Measurements from ENCODE around the gene ARID3A.
A peak's percentile ranks its signal among the peaks of the same experiment; 100 is the strongest.

The ARID3A gene

DNA sequence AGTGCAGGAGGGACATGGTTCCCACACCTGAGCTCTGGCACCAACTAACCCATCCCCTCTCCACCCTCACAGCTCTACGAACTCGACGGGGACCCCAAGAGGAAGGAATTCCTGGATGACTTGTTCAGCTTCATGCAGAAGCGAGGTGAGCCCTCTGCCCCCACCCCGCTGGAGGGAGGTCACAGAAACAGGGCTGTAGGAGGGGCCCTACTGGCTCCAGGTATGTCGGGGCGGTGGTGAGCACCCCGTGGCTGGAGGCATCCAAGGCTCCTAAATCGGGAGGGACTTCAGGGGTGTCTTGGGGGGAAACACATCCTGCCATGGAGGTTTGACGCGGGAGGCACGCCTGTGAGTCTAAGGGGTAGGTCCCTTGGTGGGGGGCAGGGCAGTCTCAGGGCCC lies 34.2 kb downstream of the ARID3A start:
- Mint-ChIP-seq H3K4me3 (no peak overlapping the region), H3K9me3 (no peaks in the 10 kb centered on the region), H3K4me1 (ENCODE audit: low read depth) (peaks cover 7% of the 10 kb centered on the region), H3K36me3 (ENCODE audit: low read depth) (peaks cover 13% of the 10 kb centered on the region), H3K27ac (no peak overlapping the region), H3K27me3 (ENCODE audit: low read depth) (no peaks in the 10 kb centered on the region)
- DNase-seq (ENCODE audit: low spot score): no peak

DNA sequence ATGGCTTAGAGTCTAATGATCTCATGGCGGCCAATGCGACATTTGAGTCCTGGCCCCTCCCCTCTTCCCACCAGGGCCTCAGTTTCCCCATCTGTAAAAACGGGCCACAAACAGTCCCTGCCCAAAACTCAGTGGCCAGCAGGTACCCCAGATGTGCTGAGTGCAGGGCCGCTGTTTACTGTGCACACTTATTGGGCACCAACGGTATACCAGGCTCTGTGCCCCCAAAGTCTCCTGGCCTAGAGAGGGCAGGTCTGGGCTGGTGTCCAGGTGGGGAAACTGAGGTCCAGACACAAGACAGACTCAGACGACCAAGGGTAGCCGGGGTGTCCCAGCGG lies 34.7 kb downstream of the ARID3A start:
- Mint-ChIP-seq H3K4me3 (no peak overlapping the region), H3K27me3 (ENCODE audit: low read depth) (no peaks in the 10 kb centered on the region), H3K36me3 (ENCODE audit: low read depth) (peaks cover 17% of the 10 kb centered on the region), H3K9me3 (no peaks in the 10 kb centered on the region), H3K27ac (peak overlapping the region; percentile 26), H3K4me1 (ENCODE audit: low read depth) (peaks cover 9% of the 10 kb centered on the region)
- no peak for DNase-seq (ENCODE audit: low spot score)

DNA sequence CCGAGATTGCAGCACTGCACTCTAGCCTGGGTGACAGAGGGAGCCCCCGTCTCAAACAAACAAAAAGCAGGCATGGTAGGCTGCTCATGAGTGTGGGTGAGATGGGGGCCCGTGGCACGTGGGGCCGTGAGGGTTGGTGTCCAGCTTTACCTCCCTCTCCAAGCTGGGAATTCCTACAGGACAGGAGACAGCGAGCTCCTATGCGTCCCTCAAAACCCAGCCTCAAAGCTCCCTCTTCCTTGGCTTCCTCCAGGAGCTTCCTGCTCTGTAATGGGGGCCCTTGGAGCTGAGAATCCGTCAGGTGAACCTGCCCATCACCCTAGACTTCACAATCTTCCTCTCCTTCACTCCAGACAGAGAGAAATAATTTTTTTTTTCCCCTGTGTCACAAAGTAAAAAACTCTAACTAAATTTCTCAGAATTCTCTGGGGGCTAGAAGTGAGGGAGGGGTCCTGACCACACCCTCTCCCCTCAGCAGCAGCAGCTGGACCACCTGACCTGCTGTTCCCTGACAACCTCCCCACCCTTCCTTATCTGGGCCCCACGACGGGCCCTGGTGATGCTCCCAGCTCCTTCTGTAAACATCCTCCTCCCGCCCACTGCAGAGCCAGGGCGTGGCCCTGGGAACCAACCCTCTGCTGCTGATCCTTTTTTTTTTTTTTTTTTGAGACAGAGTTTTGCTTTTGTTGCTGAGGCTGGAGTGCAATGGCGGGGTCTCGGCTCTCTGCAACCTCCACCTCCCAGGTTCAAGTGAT lies 36.2 kb downstream of the ARID3A start:
- no peak for DNase-seq (ENCODE audit: low spot score)
- Mint-ChIP-seq H3K9me3 (no peaks in the 10 kb centered on the region), H3K4me3 (peak overlapping the region; percentile 54), H3K27ac (peak overlapping the region; percentile 77), H3K36me3 (ENCODE audit: low read depth) (peaks cover 21% of the 10 kb centered on the region), H3K27me3 (ENCODE audit: low read depth) (no peaks in the 10 kb centered on the region), H3K4me1 (ENCODE audit: low read depth) (peaks cover 9% of the 10 kb centered on the region)

DNA sequence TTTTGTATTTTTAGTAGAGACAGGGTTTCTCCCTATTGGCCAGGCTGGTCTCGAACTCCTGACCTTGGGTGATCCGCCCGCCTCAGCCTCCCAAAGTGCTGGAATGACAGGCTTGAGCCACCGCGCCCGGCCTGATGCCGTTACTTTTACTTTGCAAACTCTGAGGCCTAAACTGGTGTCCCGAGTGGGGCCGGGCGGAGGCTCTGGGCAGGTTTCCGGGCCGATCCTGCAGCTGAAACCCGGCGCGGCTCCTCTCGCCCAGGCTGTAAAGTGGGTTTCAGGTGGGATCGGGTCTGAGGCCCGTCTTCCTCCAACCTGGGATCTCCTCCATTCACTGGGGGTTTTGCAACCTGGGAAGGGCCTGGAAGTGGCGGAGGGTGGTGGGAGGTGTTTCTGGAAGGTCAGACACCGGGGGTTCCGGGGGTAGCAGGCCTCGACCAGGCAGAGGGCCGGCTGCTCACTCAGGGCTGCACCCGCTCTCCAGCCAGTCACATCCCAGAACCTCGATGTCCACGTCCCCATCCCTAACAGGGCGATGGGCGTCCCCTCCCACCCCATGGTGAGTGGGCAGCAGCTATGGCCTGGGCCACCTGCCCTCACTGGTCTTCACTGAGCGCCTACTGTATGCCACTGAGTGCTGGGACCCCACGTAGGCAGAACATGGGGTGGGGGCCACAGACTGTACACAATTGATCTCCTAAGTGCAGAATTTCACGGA lies 37.0 kb downstream of the ARID3A start:
- no peaks in the 10 kb centered on the region for H3K27me3 Mint-ChIP-seq (ENCODE audit: low read depth)
- H3K27ac Mint-ChIP-seq: no peak overlapping the region
- H3K4me1 Mint-ChIP-seq (ENCODE audit: low read depth): peaks cover 9% of the 10 kb centered on the region
- no peak for DNase-seq (ENCODE audit: low spot score)
- H3K9me3 Mint-ChIP-seq: no peaks in the 10 kb centered on the region
- H3K4me3 Mint-ChIP-seq: no peak overlapping the region
- peaks cover 24% of the 10 kb centered on the region for H3K36me3 Mint-ChIP-seq (ENCODE audit: low read depth)

DNA sequence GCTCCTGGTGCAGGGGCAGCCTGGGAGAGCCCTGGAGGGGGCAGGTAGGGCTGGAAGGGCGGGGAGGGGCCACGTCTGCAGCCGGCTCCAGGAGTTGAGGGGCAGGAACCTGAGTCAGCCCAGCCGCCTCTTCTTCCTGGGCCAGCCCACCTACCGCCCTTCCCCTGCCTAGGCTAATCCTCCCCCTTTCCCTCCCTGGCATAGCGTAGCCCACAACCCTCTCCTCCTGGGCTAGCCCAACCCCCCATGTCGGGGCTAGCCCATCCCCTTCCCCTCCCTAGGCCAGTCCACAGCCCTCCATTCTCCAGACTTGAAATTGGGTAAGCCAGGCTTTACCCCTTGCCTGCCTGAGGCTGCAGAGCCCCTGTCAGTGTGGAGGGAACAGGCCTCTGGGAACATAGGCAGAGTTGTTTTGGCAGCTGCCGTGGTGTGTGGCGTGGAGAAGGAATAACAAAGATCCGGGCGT lies 37.7 kb downstream of the ARID3A start:
- Mint-ChIP-seq H3K4me3 (no peak overlapping the region), H3K27me3 (ENCODE audit: low read depth) (no peaks in the 10 kb centered on the region), H3K9me3 (no peaks in the 10 kb centered on the region), H3K27ac (no peak overlapping the region), H3K4me1 (ENCODE audit: low read depth) (peaks cover 9% of the 10 kb centered on the region), H3K36me3 (ENCODE audit: low read depth) (peaks cover 28% of the 10 kb centered on the region)
- DNase-seq (ENCODE audit: low spot score): no peak

DNA sequence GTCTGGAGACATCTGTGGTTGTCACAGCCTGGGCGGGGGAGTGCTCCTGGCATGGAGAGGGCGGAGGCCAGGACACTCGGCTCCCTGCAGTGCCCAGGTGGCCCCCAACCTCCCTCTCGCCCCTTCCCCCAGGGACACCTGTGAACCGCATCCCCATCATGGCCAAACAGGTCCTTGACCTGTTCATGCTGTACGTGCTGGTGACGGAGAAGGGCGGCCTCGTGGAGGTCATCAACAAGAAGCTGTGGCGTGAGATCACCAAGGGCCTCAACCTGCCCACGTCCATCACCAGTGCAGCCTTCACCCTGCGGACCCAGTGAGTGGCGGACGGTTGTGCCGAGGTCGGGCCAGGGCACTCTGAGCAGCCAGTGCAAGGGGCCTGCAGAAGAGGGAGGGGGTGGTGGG lies 38.3 kb downstream of the ARID3A start:
- no peak for DNase-seq (ENCODE audit: low spot score)
- Mint-ChIP-seq H3K27ac (no peak overlapping the region), H3K36me3 (ENCODE audit: low read depth) (peaks cover 33% of the 10 kb centered on the region), H3K4me1 (ENCODE audit: low read depth) (peaks cover 7% of the 10 kb centered on the region), H3K4me3 (no peak overlapping the region), H3K9me3 (no peaks in the 10 kb centered on the region), H3K27me3 (ENCODE audit: low read depth) (no peaks in the 10 kb centered on the region)

DNA sequence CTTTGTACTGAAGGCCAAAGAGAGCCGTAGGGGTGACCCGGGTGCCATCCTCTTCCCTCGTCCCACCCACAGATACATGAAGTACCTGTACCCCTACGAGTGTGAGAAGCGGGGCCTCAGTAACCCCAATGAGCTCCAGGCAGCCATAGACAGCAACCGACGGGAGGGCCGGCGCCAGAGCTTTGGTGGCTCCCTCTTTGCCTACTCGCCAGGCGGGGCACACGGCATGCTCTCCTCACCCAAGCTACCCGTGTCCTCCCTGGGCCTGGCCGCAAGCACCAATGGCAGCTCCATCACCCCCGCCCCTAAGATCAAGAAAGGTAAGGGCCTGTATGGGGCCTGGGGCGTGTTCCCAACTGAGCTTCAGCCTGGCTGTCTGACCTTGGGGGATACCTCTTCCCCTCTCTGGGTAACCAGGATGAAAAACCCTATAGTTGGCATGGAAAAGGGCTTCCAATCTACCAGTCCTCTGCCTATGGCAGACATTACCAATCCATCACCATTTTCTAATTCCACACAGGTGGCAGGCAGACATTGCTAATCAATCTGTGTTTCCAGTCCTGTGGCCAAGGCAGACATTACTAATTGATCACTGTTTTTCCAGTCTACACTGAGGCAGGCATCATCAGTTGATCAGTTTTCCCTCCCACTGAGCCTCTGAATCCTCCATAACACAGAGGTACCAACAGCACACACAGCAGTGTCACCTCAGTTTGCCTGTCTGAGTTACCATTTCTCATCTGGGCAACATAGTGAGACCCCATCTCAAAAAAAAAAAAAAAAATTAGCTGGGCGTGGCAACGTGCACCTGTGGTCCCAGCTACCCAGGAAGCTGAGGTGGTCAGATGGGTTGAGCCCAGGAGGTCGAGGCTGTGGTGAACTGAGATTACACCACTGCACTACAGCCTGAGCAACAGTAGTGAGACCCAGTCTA lies 39.2 kb downstream of the ARID3A start:
- Mint-ChIP-seq H3K4me3 (no peak overlapping the region), H3K27me3 (ENCODE audit: low read depth) (no peaks in the 10 kb centered on the region), H3K9me3 (no peaks in the 10 kb centered on the region), H3K27ac (no peak overlapping the region), H3K4me1 (ENCODE audit: low read depth) (peaks cover 7% of the 10 kb centered on the region), H3K36me3 (ENCODE audit: low read depth) (peaks cover 36% of the 10 kb centered on the region)
- no peak for DNase-seq (ENCODE audit: low spot score)

DNA sequence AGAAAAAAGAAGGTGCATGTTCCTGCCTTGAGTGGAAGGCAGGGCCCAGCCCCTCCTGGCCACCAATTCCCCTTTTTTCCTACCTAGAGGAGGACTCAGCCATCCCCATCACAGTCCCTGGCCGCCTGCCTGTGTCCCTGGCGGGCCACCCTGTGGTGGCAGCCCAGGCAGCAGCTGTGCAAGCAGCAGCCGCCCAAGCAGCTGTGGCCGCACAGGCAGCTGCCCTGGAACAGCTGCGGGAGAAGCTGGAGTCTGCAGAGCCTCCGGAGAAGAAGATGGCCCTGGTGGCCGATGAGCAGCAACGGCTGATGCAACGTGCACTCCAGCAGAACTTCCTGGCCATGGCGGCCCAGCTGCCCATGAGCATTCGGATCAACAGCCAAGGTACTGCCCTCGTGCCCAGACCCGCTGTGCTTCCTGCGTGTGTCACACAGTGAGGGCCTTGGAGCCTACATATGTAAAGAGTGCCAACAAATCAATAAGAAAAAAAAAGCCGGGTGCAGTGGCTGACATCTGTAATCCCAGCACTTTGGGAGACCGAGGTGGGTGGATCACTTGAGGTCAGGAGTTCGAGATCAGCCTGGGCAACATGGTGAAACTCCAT lies 40.8 kb downstream of the ARID3A start:
- DNase-seq (ENCODE audit: low spot score): no peak
- no peak overlapping the region for H3K4me3 Mint-ChIP-seq
- no peaks in the 10 kb centered on the region for H3K27me3 Mint-ChIP-seq (ENCODE audit: low read depth)
- peaks cover 7% of the 10 kb centered on the region for H3K4me1 Mint-ChIP-seq (ENCODE audit: low read depth)
- H3K36me3 Mint-ChIP-seq (ENCODE audit: low read depth): peaks cover 49% of the 10 kb centered on the region
- H3K9me3 Mint-ChIP-seq: peaks cover 5% of the 10 kb centered on the region
- no peak overlapping the region for H3K27ac Mint-ChIP-seq

DNA sequence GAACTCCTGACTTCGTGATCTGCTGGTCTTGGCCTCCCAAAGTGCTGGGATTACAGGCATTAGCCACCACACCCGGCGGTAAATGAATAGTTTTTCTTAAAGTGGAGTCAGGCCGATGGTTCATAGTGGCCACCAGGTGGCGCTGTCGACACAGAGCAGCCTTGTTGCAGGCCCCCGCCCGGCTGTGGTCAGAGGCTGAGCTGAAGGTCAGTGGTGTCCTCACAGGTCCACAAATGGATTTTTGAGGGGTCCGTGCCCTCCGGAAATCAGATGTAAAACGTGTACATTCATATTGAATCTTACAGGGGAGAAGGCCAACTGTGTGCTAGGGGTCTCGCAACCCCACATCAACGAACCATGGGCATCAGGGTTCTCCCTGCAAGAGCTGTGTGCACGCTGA lies 44.9 kb downstream of the ARID3A start:
- peaks cover 5% of the 10 kb centered on the region for H3K9me3 Mint-ChIP-seq
- peaks cover 40% of the 10 kb centered on the region for H3K36me3 Mint-ChIP-seq (ENCODE audit: low read depth)
- no peak for DNase-seq (ENCODE audit: low spot score)
- H3K4me1 Mint-ChIP-seq (ENCODE audit: low read depth): no peaks in the 10 kb centered on the region
- H3K27ac Mint-ChIP-seq: no peak overlapping the region
- no peak overlapping the region for H3K4me3 Mint-ChIP-seq
- H3K27me3 Mint-ChIP-seq (ENCODE audit: low read depth): no peaks in the 10 kb centered on the region

DNA sequence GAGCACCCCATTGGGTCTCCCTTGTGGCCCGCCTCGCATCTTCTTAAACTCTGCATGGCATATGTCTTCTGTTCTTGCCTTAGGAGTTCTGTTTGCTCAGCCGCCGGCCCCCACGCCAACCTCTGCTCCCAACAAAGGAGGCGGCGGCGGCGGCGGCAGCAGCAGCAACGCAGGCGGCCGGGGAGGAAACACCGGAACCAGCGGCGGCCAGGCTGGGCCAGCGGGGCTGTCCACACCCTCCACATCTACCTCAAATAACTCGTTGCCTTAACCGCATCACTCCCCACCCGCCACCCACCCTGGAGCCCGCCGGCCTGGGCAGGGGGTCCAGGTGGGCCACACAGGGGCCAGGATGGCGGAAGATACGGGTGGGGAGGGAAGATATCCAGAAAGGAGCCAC lies 46.0 kb downstream of the ARID3A start:
- no peak overlapping the region for H3K27ac Mint-ChIP-seq
- no peaks in the 10 kb centered on the region for H3K4me1 Mint-ChIP-seq (ENCODE audit: low read depth)
- H3K36me3 Mint-ChIP-seq (ENCODE audit: low read depth): peaks cover 36% of the 10 kb centered on the region
- no peaks in the 10 kb centered on the region for H3K27me3 Mint-ChIP-seq (ENCODE audit: low read depth)
- no peak overlapping the region for H3K4me3 Mint-ChIP-seq
- peaks cover 5% of the 10 kb centered on the region for H3K9me3 Mint-ChIP-seq
- DNase-seq (ENCODE audit: low spot score): no peak

DNA sequence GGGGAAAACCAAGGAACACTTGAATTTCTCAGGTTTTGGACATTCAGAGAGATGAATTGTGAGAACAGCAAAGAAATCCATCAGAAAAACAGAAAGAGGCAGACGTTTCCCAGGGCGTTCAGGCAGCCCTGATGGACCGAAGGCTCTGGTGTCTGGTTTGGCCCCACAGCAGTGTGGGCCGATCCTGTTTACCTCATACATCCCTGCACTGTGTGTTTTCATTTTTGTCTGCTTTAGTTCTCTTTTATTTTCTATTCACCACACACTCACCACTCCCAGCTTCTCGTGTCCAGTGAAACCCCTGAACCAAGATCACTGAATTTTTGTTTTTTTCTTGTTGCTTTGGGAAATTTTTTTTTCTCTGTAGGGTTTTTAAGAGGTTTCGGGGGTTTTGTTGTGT lies 46.4 kb downstream of the ARID3A start:
- H3K27me3 Mint-ChIP-seq (ENCODE audit: low read depth): no peaks in the 10 kb centered on the region
- H3K27ac Mint-ChIP-seq: no peak overlapping the region
- H3K4me3 Mint-ChIP-seq: no peak overlapping the region
- peaks cover 34% of the 10 kb centered on the region for H3K36me3 Mint-ChIP-seq (ENCODE audit: low read depth)
- no peak for DNase-seq (ENCODE audit: low spot score)
- H3K9me3 Mint-ChIP-seq: peaks cover 5% of the 10 kb centered on the region
- no peaks in the 10 kb centered on the region for H3K4me1 Mint-ChIP-seq (ENCODE audit: low read depth)

DNA sequence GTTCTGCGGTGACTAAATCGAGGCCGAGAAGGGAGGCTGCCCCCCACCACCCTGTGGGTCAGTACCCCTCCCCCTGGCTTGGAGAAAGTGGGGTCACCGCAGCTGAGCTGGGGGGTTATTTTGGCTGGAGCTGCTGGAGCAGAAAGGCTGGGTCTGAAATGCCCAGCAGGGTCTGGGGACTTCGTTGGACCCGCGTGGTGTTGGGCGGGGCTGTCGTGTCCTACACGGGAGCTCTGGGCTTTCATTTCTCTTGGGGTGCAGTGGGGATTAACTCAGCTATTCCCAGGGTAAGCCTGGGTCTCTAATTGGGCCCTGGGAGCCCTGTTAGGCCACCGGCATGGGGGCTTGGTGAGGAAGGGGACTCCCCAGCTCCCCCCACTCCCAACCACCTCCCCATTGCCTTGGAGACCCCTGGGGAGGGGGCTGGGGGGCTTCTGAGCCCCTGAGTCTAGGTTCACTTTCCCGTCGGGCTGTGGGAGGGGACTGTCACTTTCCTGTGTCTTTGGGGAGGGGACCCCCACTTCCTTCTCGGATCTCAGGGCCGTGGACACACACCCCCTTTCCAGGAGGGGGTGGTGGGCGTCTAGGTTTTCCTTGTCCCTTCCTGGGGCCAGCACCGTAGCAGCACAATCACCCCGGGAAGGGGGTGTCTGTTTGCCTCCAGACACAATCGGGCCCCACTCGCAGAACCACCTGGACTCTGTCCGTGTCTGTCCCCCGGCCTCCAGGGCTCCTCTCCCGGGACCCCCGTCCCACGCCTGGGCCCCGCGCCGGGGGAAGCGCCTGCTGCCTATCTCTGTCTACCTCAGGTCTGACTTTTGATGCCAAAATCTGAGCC lies 48.1 kb downstream of the ARID3A start:
- H3K4me3 Mint-ChIP-seq: no peak overlapping the region
- H3K9me3 Mint-ChIP-seq: peaks cover 5% of the 10 kb centered on the region
- DNase-seq (ENCODE audit: low spot score): no peak
- peaks cover 25% of the 10 kb centered on the region for H3K36me3 Mint-ChIP-seq (ENCODE audit: low read depth)
- no peak overlapping the region for H3K27ac Mint-ChIP-seq
- H3K27me3 Mint-ChIP-seq (ENCODE audit: low read depth): no peaks in the 10 kb centered on the region
- H3K4me1 Mint-ChIP-seq (ENCODE audit: low read depth): no peaks in the 10 kb centered on the region
